CD4-positive, alpha-beta T cell treated with Interleukin-4 for 4 hours (primary cell): ENCODE results near the gene ARL8A.
A peak's percentile ranks its signal among the peaks of the same experiment; 100 is the strongest.
"Not testable (repeated sequence)": the region's sequence is repeated elsewhere in the genome, so short reads cannot be mapped to it uniquely, and the experiment has no call there.

Experiments used
- DNase-seq: peaks from one replicate; pipeline ENCODE4 v3.0.0-alpha.2; 2020

The ARL8A gene

GRCh38 chr1:202156590-202156989 lies 12.1 kb upstream of the ARL8A start:
- no peak for DNase-seq

GRCh38 chr1:202155478-202156021 lies 11.0 kb upstream of the ARL8A start:
- no peak for DNase-seq

- peak; percentile 63 for DNase-seq
Measured at GRCh38 chr1:202154766-202155477, 10.4 kb upstream of the ARL8A start.

- DNase-seq: no peak
Measured at GRCh38 chr1:202154148-202154765, 9.7 kb upstream of the ARL8A start.

- DNase-seq: no peak
Measured at GRCh38 chr1:202153284-202153683, 8.7 kb upstream of the ARL8A start.

- DNase-seq: no peak
Measured at GRCh38 chr1:202152399-202152798, 7.9 kb upstream of the ARL8A start.

- DNase-seq: no peak
Measured at GRCh38 chr1:202151045-202151444, 6.5 kb upstream of the ARL8A start.

GRCh38 chr1:202150602-202151001 lies 6.1 kb upstream of the ARL8A start:
- no peak for DNase-seq

- no peak for DNase-seq
Measured at GRCh38 chr1:202150187-202150586, 5.7 kb upstream of the ARL8A start.

- no peak for DNase-seq
Measured at GRCh38 chr1:202149566-202149965, 5.0 kb upstream of the ARL8A start.

- DNase-seq: no peak
Measured at GRCh38 chr1:202148391-202148790, 3.9 kb upstream of the ARL8A start.

- no peak for DNase-seq
Measured at GRCh38 chr1:202146993-202147392, 2.5 kb upstream of the ARL8A start.

GRCh38 chr1:202146279-202146678 lies 1.7 kb upstream of the ARL8A start:
- no peak for DNase-seq

- not testable (repeated sequence) for DNase-seq
Measured at GRCh38 chr1:202145744-202146140, 1.2 kb upstream of the ARL8A start.

- DNase-seq: no peak
Measured at GRCh38 chr1:202145068-202145743, 669 bp upstream of the ARL8A start.

- DNase-seq: no peak
Measured at GRCh38 chr1:202143768-202144401, 652 bp downstream of the ARL8A start.

GRCh38 chr1:202143011-202143767 lies 1.3 kb downstream of the ARL8A start:
- DNase-seq: no peak

- not testable (repeated sequence) for DNase-seq
Measured at GRCh38 chr1:202141468-202141867, 3.1 kb downstream of the ARL8A start.

- no peak for DNase-seq
Measured at GRCh38 chr1:202140833-202141232, 3.7 kb downstream of the ARL8A start.

- peak; percentile 69 for DNase-seq
Measured at GRCh38 chr1:202135221-202135721, 9.3 kb downstream of the ARL8A start.

GRCh38 chr1:202134645-202135172 lies 9.8 kb downstream of the ARL8A start:
- DNase-seq: no peak

GRCh38 chr1:202133989-202134388 lies 10.5 kb downstream of the ARL8A start:
- DNase-seq: no peak
